ENCODE measurements around the gene PCOLCE2. TPM values are rescaled to one million over a fixed set of nuclear protein-coding genes. Genes with fewer than 3 reads are reported as not detected.

PCOLCE2 gene
- total RNA-seq, 1 experiment from 2014 or later, result 4.4 TPM

- Histone ChIP-seq H3K79me2 (ENCODE audit: insufficient read depth, low read length) (no peaks in the 10 kb centered on the region), H3K9me2 (ENCODE audit: insufficient read depth) (no peaks in the 10 kb centered on the region), H3K4me2 (ENCODE audit: low read length) (peak overlapping the region; percentile 89), H3K9ac (ENCODE audit: low read length) (peak overlapping the region; percentile 62), H3K36me3 (ENCODE audit: control insufficient read depth in 1 of 2, insufficient read depth in 2 of 2, low read length in 2 of 2) (no peaks in the 10 kb centered on the region), H3K4me1 (ENCODE audit: control insufficient read depth in 1 of 2, insufficient read depth in 2 of 2, low read length in 2 of 2) (peaks cover 11 to 28% of the 10 kb centered on the region in 2 experiments; a peak in 3 of 4 replicates), H3K27me3 (ENCODE audit: insufficient read depth, low read length) (no peaks in the 10 kb centered on the region), H3K4me3 (replicated peaks in 1 of 2; ENCODE audit: low read depth in 1 of 2, low read length in 2 of 2) (peak overlapping the region; percentile 47 to 70), H2AFZ (ENCODE audit: low read depth, low read length, poor library complexity, severe bottlenecking) (peak overlapping the region; percentile 94), H3K9me3 (ENCODE audit: control insufficient read depth in 1 of 2, insufficient read depth in 1 of 2, low read depth in 1 of 2, low read length in 2 of 2) (no peaks in the 10 kb centered on the region), H3K27ac (ENCODE audit: low read depth, low read length) (peak overlapping the region; percentile 62; the same call in 1 of the 2 replicates), H4K20me1 (ENCODE audit: insufficient read depth) (no peaks in the 10 kb centered on the region)
- DNase-seq (ENCODE audit: low read depth, low spot score) (no peak), ATAC-seq (no peak)
- POLR2A ChIA-PET, result no interaction called here
- no peak for TF ChIP-seq YY1 (IDR thresholded peaks at IDR 0.05; ENCODE audit: extremely low read depth, insufficient replicate concordance, low read depth, low read length)
- TF ChIP-seq ZBTB33 (IDR thresholded peaks at IDR 0.05; ENCODE audit: extremely low read depth, insufficient replicate concordance, low read length), result no peak
- no peak for TF ChIP-seq ZNF274 (IDR thresholded peaks at IDR 0.05; ENCODE audit: low read depth, low read length)
- TF ChIP-seq EGR1 (IDR thresholded peaks at IDR 0.05; ENCODE audit: low read depth), result no peak
- TF ChIP-seq ATF3 (IDR thresholded peaks at IDR 0.05), result no peak
- TF ChIP-seq SP1 (IDR thresholded peaks at IDR 0.05; ENCODE audit: low read depth), result no peak
- no peak for TF ChIP-seq POLR2AphosphoS5 (IDR thresholded peaks at IDR 0.05; ENCODE audit: low read depth, low read length)
- no peak for TF ChIP-seq CEBPB (IDR thresholded peaks at IDR 0.05; ENCODE audit: low read depth)
- TF ChIP-seq, protein P1, sequence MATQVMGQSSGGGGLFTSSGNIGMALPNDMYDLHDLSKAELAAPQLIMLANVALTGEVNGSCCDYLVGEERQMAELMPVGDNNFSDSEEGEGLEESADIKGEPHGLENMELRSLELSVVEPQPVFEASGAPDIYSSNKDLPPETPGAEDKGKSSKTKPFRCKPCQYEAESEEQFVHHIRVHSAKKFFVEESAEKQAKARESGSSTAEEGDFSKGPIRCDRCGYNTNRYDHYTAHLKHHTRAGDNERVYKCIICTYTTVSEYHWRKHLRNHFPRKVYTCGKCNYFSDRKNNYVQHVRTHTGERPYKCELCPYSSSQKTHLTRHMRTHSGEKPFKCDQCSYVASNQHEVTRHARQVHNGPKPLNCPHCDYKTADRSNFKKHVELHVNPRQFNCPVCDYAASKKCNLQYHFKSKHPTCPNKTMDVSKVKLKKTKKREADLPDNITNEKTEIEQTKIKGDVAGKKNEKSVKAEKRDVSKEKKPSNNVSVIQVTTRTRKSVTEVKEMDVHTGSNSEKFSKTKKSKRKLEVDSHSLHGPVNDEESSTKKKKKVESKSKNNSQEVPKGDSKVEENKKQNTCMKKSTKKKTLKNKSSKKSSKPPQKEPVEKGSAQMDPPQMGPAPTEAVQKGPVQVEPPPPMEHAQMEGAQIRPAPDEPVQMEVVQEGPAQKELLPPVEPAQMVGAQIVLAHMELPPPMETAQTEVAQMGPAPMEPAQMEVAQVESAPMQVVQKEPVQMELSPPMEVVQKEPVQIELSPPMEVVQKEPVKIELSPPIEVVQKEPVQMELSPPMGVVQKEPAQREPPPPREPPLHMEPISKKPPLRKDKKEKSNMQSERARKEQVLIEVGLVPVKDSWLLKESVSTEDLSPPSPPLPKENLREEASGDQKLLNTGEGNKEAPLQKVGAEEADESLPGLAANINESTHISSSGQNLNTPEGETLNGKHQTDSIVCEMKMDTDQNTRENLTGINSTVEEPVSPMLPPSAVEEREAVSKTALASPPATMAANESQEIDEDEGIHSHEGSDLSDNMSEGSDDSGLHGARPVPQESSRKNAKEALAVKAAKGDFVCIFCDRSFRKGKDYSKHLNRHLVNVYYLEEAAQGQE (IDR thresholded peaks at IDR 0.05; ENCODE audit: low read depth), result no peak
- no peak for TF ChIP-seq POLR2A (IDR thresholded peaks at IDR 0.05; ENCODE audit: borderline replicate concordance, extremely low read depth, insufficient read depth, insufficient read length)
- TF ChIP-seq TCF7L2 (IDR thresholded peaks at IDR 0.05; ENCODE audit: borderline replicate concordance, extremely low read depth, insufficient read depth, insufficient read length), result no peak
- RAD21 ChIA-PET (ENCODE audit: low non-redundant PET in 1 of 2, low total read pairs in 2 of 2, uncharacterized antibody in 2 of 2, unreplicated experiment in 2 of 2), result no interaction called here
- CTCF ChIA-PET, result no interaction called here
- no TSS peak for BruUV-seq (replicated peaks)
- intact Hi-C loops (cut with micrococcal nuclease), result no loop called here
Observed at GRCh38 chr3:142889212-142890014, 530 bp upstream of the PCOLCE2 start.

All from HCT116 (cell line).